HepG2 (cell line): Measurements from ENCODE around the gene DENND11. TPM values are rescaled to one million over a fixed set of nuclear protein-coding genes. Genes with fewer than 3 reads are reported as not detected.

Source experiments
- AGO1 ChIP-seq: fragments of 200-400 bp; formaldehyde crosslinking; IDR thresholded peaks from 2 replicates; pipeline ENCODE4 v1.6.1; 2017; ENCODE audit warnings: mild to moderate bottlenecking, low read depth, low read length, moderate library complexity; ENCODE audit not compliant: poor library complexity, severe bottlenecking
- AHR ChIP-seq: IDR thresholded peaks from 2 replicates; pipeline ENCODE4 v1.6.1; 2018; ENCODE audit warnings: missing genetic modification reagents, missing compliant biosample characterization
- ETV5 ChIP-seq: IDR thresholded peaks from 2 replicates; pipeline ENCODE4 v1.6.1; 2018; ENCODE audit warnings: missing biosample characterization, missing genetic modification reagents, inconsistent platforms, borderline replicate concordance
- FOXO1 ChIP-seq: sonication (generic); formaldehyde crosslinking; IDR thresholded peaks from 2 replicates; pipeline ENCODE4 v1.4.0; 2020; ENCODE audit warnings: missing genetic modification reagents
- FOXP1 ChIP-seq, 2 experiments: fragments of 450-650 bp in 1 of 2; IDR thresholded peaks; 2 replicates each; pipeline ENCODE4 v1.6.1; 2017 to 2018; ENCODE audit warnings: antibody characterized with exemption in 1 of 2
- GABPA ChIP-seq, 2 experiments: IDR thresholded peaks; 2 replicates each; pipeline ENCODE4 v1.6.1; 2011 to 2016; ENCODE audit warnings: low read depth in 2 of 2, low read length in 1 of 2, missing biosample characterization in 1 of 2, missing genetic modification characterization in 1 of 2
- NFATC3 ChIP-seq: sonication (generic); formaldehyde crosslinking; IDR thresholded peaks from 2 replicates; pipeline ENCODE4 v1.5.1; 2020; ENCODE audit warnings: mild to moderate bottlenecking, missing genetic modification reagents
- PHF8 ChIP-seq: sonication (generic); formaldehyde crosslinking; IDR thresholded peaks from 2 replicates; pipeline ENCODE4 v1.5.0; 2020; ENCODE audit warnings: missing genetic modification reagents
- PRMT3 ChIP-seq: sonication (generic); formaldehyde crosslinking; IDR thresholded peaks from 2 replicates; pipeline ENCODE4 v1.8.1; 2022; ENCODE audit warnings: low read depth, mild to moderate bottlenecking, moderate library complexity, missing genetic modification reagents, borderline replicate concordance
- PTBP1 ChIP-seq: fragments of 200-400 bp; formaldehyde crosslinking; IDR thresholded peaks from 2 replicates; pipeline ENCODE4 v1.6.1; 2018; ENCODE audit warnings: low read length, low read depth; ENCODE audit not compliant: poor library complexity, severe bottlenecking
- SRY ChIP-seq: sonication (generic); formaldehyde crosslinking; IDR thresholded peaks from 2 replicates; pipeline ENCODE4 v1.8.0; 2022; ENCODE audit warnings: mild to moderate bottlenecking, missing genetic modification reagents
- SSRP1 ChIP-seq: IDR thresholded peaks from 2 replicates; pipeline ENCODE4 v1.6.1; 2016; ENCODE audit warnings: control low read depth
- ZBTB21 ChIP-seq: sonication (generic); formaldehyde crosslinking; IDR thresholded peaks from 2 replicates; pipeline ENCODE4 v1.4.0; 2020; ENCODE audit warnings: missing genetic modification reagents
- ZFY ChIP-seq: sonication (generic); formaldehyde crosslinking; IDR thresholded peaks from 2 replicates; pipeline ENCODE4 v1.4.0; 2020; ENCODE audit warnings: missing genetic modification reagents
- ZNF101 ChIP-seq: sonication (generic); formaldehyde crosslinking; IDR thresholded peaks from 2 replicates; pipeline ENCODE4 v1.4.0; 2020; ENCODE audit warnings: mild to moderate bottlenecking, low read depth, missing genetic modification reagents, borderline replicate concordance
- ZNF280B ChIP-seq: sonication (generic); formaldehyde crosslinking; IDR thresholded peaks from 2 replicates; pipeline ENCODE4 v1.5.0; 2020; ENCODE audit warnings: missing genetic modification reagents, mild to moderate bottlenecking, borderline replicate concordance
- ZNF468 ChIP-seq: sonication (generic); formaldehyde crosslinking; IDR thresholded peaks from 2 replicates; pipeline ENCODE4 v1.8.0; 2022; ENCODE audit warnings: mild to moderate bottlenecking, moderate library complexity, missing genetic modification reagents
- ZNF703 ChIP-seq: sonication (generic); formaldehyde crosslinking; IDR thresholded peaks from 2 replicates; pipeline ENCODE4 v1.5.1; 2020; ENCODE audit warnings: missing genetic modification reagents, mild to moderate bottlenecking, moderate library complexity, borderline replicate concordance
- polyA plus RNA-seq, 8 experiments: library from polyadenylated mRNA; depleted of rRNA in 3 of 8; stranded (reverse) in 7 of 8; unstranded in 1 of 8; fragments of >200 nt; fragmentation: Illumina TruSeq in 4 of 8; extraction: Trizol in 4 of 8; gene quantifications; 2 replicates each; pipeline versions ENCODE4 v1.2.1 to v1.2.3, GENCODE V29; 2011 to 2016; ENCODE audit warnings: low read depth in 4 of 8, missing spikeins in 1 of 8, mixed read lengths in 1 of 8; ENCODE audit not compliant: insufficient read depth in 1 of 8
- total RNA-seq, 5 experiments: library from RNA; depleted of rRNA; stranded (reverse); fragments of >200 nt; fragmentation: Illumina TruSeq; extraction: Trizol; gene quantifications; 2 replicates each; pipeline ENCODE4 v1.2.3, GENCODE V29; 2016; ENCODE audit warnings: low read depth in 1 of 5
- TF ChIP-seq, protein P1 (sequence below): IDR thresholded peaks from 2 replicates; pipeline ENCODE4 v1.6.1; 2016; ENCODE audit warnings: missing biosample characterization, missing genetic modification reagents, low read depth
- TF ChIP-seq, protein P2 (sequence below): sonication (generic); formaldehyde crosslinking; IDR thresholded peaks from 2 replicates; pipeline ENCODE4 v1.8.1; 2023; ENCODE audit warnings: missing genetic modification reagents, inconsistent platforms, borderline replicate concordance
- TF ChIP-seq, protein P3 (sequence below): sonication (generic); formaldehyde crosslinking; IDR thresholded peaks from 2 replicates; pipeline ENCODE4 v1.4.0; 2020; ENCODE audit warnings: missing genetic modification reagents
- TF ChIP-seq, protein P4 (sequence below): sonication (generic); formaldehyde crosslinking; IDR thresholded peaks from 2 replicates; pipeline ENCODE4 v1.4.0; 2020; ENCODE audit warnings: missing genetic modification reagents

The DENND11 gene
- total and polyA plus RNA-seq, 2 of the 13 experiments (the other 11 are each of a cell fraction or from before 2014, with no cell fraction given), result 7.1 to 10.5 TPM

DNA sequence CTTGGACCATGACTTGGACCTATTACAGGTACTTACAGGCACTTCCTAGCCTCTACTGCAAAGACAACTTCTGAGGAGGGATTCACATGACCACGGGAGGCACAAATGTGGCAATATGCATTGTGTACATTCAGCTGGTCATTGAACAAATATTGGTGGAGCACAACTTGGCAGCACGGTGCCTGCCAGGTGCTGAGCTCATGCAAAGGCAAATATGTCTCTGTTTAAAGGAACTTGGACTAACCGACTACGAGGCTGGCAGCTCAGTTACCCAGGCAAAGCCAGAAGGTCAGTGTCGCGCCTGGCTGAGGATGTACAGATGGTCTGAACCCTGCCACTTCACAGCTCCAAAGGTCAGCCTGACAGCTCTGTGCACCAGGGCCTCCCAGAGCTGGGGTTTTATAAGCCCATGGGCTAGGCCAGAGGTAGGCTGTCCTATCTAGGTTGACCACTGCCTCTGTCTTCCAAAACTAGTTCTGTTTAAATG is 6.1 kb downstream of the DENND11 start (continued):
- TF ChIP-seq PHF8 (CRISPR knock-in tag) (0 out of 2 replicates have a peak, but pooled peaks have one; percentile 37), AHR (CRISPR knock-in tag) (0 out of 2 replicates have a peak, but pooled peaks have one; percentile 43), FOXP1 (IDR thresholded peaks at IDR 0.05) (0 out of 2 replicates have a peak, but pooled peaks have one; percentile 19), FOXP1 (CRISPR knock-in tag; IDR thresholded peaks at IDR 0.05) (peak; percentile 74), SRY (CRISPR knock-in tag) (no peak), AGO1 (no peak), ZNF101 (CRISPR knock-in tag) (no peak), ZNF703 (CRISPR knock-in tag) (0 out of 2 replicates have a peak, but pooled peaks have one; percentile 56), GABPA (IDR thresholded peaks at IDR 0.05; ENCODE audit: low read depth, low read length) (no peak), GABPA (CRISPR knock-in tag; IDR thresholded peaks at IDR 0.05; ENCODE audit: low read depth) (no peak), NFATC3 (no peak), ETV5 (CRISPR knock-in tag) (peak; percentile 18; the same call in 1 of the 2 replicates), PTBP1 (no peak), ZNF280B (CRISPR knock-in tag) (no peak), ZBTB21 (CRISPR knock-in tag) (no peak), ZFY (CRISPR knock-in tag) (no peak; the same call in 1 of the 2 replicates), FOXO1 (CRISPR knock-in tag) (no peak; the same call in 1 of the 2 replicates), ZNF468 (CRISPR knock-in tag) (no peak), SSRP1 (CRISPR knock-in tag) (no peak), PRMT3 (CRISPR knock-in tag) (no peak)
- TF ChIP-seq, protein P1, sequence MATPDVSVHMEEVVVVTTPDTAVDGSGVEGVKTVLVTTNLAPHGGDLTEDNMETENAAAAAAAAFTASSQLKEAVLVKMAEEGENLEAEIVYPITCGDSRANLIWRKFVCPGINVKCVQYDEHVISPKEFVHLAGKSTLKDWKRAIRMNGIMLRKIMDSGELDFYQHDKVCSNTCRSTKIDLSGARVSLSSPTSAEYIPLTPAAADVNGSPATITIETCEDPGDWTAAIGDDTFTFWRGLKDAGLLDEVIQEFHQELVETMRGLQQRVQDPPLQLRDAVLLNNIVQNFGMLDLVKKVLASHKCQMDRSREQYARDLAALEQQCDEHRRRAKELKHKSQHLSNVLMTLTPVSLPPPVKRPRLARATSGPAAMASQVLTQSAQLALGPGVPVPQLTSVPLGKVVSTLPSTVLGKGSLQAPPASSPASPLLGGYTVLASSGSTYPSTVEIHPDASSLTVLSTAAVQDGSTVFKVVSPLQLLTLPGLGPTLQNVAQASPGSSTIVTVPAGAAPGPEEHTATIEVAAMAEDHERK (CRISPR knock-in tag), result no peak
- TF ChIP-seq, protein P2, sequence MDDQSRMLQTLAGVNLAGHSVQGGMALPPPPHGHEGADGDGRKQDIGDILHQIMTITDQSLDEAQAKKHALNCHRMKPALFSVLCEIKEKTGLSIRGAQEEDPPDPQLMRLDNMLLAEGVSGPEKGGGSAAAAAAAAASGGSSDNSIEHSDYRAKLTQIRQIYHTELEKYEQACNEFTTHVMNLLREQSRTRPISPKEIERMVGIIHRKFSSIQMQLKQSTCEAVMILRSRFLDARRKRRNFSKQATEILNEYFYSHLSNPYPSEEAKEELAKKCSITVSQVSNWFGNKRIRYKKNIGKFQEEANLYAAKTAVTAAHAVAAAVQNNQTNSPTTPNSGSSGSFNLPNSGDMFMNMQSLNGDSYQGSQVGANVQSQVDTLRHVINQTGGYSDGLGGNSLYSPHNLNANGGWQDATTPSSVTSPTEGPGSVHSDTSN (CRISPR knock-in tag), result no peak
- TF ChIP-seq, protein P3, sequence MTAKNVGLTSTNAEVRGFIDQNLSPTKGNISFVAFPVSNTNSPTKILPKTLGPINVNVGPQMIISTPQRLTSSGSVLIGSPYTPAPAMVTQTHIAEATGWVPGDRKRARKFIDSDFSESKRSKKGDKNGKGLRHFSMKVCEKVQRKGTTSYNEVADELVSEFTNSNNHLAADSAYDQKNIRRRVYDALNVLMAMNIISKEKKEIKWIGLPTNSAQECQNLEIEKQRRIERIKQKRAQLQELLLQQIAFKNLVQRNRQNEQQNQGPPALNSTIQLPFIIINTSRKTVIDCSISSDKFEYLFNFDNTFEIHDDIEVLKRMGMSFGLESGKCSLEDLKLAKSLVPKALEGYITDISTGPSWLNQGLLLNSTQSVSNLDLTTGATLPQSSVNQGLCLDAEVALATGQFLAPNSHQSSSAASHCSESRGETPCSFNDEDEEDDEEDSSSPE (CRISPR knock-in tag), result no peak
- TF ChIP-seq, protein P4, sequence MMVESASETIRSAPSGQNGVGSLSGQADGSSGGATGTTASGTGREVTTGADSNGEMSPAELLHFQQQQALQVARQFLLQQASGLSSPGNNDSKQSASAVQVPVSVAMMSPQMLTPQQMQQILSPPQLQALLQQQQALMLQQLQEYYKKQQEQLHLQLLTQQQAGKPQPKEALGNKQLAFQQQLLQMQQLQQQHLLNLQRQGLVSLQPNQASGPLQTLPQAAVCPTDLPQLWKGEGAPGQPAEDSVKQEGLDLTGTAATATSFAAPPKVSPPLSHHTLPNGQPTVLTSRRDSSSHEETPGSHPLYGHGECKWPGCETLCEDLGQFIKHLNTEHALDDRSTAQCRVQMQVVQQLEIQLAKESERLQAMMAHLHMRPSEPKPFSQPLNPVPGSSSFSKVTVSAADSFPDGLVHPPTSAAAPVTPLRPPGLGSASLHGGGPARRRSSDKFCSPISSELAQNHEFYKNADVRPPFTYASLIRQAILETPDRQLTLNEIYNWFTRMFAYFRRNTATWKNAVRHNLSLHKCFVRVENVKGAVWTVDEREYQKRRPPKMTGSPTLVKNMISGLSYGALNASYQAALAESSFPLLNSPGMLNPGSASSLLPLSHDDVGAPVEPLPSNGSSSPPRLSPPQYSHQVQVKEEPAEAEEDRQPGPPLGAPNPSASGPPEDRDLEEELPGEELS, result peak; percentile 64; the same call in 1 of the 2 replicates
